ENCODE data around the gene APLP1.
"Not testable (repeated sequence)": the region's sequence is repeated elsewhere in the genome, so short reads cannot be mapped to it uniquely, and the experiment has no call there.

The APLP1 gene

DNA sequence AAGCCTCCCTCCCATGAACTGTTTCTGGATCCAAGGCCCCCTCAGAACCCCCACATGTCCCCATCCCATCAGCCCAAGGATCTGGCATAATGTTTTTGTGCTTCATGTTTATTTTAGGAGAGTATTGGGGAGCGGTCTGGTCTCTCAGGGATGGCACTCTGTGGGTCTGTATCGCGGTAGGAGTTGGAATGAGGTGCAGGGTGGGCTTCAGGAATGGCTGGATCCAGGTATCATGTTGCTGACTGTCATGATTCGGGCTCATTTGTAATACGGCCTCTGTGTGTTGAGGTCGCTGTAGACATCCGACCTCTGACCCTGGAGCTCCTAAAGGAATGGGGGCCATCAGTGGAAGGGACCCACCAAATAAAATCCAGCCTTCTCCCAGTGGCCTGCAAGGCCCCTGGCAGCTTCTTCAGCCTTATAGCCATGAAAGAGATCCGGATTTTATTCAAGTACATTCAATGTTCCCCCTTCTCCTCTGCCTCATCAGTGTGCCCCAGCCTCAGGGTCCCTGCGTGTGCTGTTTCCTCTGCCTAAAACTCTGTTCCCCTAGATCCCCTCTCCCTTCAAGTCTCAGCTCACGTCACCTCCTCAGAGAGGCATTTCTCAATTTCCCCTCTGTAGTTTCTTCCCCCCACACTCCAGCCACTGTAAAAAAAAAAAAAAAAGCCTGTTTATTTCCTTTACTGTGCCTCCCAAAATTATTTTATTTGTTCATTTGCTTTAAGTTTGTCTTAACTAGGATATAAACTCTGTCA lies 36.1 kb downstream of the APLP1 start:
- DNase-seq (ENCODE audit: low spot score) = no peak

DNA sequence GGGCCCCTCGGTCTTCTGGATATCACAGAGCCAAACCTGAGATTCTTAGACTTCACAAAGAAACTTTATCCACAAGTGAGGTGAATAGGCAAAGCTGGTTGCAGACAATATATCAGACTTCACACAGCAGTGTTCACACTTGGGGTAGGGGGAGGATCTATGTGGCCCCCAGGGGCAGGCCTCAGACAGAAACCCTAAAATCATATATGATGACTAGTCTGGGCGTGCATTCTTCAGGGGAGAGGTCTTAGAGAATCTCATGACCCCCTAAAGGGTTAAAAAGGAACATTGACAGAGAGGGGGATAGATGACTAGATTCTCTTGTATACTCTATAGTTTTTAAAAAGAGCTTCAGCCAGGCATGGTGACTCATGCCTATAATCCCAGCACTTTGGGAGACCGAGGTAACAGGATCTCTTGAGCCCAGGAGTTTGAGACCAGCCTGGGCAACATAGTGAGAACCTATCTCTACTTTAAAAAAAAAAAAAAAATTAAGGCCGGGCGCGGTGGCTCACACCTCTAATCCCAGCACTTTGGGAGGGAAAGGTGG lies 36.9 kb downstream of the APLP1 start:
- DNase-seq (ENCODE audit: low spot score) = no peak

DNA sequence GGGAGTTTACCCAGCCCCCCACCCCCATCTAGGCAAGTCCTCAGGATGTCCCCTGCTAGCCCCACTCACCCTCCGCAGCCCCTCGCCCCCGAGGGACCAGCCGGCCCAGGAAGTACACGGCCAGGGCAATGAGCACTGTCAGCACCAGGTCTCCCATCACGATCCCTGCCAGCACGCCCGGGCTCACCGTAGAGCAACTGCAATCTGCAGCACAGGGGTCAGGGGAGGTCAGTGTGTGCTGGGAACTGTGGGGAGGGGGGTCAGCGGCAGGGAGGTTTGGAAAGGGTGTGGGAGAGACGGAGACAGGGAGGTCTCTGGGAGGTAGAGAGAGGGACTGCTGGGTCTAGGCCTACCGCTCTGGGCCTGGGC lies 39.0 kb downstream of the APLP1 start:
- DNase-seq (ENCODE audit: low spot score) = no peak

GRCh38 chr19:35908010-35908441 lies 39.7 kb downstream of the APLP1 start, which contains the start of gene TYROBP:
TYROBP (minus strand) TSS chr19:35908295; CDS start chr19:35908228, 67 bp downstream.
- DNase-seq (ENCODE audit: low spot score) = no peak

DNA sequence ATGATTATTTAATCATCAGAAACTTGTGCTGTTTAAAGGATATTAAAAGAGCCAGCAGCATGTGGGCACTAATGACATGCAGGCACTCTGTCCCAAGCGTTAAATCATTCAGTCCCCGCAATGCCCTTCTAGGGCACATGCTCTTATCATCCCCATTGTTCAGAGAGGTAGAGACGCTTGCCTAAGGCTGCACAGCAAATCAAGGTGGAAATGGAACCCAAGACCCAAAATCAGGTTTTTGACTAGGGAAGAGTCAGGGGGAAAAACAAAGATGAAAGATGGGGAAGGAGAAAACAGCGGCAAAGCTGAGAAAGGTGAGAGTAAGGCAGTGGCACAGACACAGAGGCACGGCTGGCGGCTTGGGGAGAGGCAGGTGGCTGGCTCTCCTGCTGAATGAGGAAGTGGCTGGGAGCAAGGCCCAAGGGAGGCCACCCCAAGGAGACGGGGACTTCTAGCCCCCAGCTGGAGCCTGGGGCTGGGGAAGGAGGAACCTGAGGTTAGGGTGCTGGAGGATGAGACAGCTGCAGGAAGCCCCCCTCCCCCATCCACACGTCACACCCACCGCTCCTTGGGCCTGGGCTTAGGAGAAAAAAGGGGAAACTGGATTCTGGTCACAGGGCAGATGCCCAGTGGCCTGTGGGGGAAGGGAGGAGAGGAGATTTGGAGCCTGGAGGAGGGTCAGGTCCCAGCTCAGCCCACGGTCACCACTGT lies 40.8 kb downstream of the APLP1 start:
- peak; percentile 58 for DNase-seq (ENCODE audit: low spot score)

DNA sequence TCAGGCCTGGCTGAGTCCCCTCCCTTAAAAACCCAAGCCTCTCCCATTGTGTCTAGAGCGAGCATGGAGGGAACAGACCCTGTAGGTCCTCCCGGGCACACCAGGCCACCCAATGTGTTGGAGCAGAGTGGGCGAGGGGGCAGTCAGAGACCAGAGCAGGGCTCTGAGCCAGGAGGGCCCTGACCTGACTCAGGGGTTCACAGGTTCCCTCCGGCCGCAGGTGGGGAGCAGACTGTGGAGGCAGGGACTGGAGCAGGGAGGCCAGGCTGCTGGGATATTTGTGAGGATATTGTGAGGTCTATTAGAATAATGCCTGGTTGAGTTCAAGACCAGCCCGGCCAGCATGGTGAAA lies 41.3 kb downstream of the APLP1 start:
- DNase-seq (ENCODE audit: low spot score) = no peak

DNA sequence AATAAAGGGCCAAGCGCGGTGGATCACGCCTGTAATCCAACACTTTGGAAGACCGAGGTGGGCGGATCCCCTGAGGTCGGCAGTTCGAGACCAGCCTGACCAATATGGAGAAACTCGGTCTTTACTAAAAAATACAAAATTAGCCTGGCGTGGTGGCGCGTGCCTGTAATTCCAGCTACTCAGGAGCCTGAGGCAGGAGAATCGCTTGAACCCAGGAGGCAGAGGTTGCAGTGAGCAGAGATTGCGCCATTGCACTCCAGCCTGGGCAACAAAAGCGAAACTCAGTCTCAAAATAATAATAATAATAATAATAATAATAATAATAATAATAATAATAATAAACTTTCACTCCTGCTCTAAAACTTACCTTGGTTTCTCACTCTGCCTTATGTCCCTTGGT lies 42.0 kb downstream of the APLP1 start:
- DNase-seq (ENCODE audit: low spot score) = not testable (repeated sequence)

DNA sequence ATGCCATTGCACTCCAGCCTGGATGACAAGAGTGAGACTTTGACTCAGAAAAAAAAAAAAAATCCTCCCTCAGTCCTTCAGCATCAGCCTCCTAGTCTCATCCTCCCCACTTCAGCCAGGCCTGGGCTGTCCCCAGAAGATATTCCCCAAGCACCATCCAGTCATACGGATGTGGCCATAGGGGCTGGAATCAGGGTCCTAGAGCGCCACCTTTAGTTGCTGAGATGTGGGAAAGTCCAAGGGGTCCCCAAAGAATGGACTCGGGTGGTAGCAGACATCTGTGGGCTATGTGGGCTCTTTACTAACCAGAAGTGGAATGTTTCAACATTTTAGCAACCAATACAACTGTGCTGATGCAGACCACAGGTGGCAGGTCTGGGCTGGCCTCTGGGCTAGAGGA lies 42.8 kb downstream of the APLP1 start:
- DNase-seq (ENCODE audit: low spot score) = no peak

DNA sequence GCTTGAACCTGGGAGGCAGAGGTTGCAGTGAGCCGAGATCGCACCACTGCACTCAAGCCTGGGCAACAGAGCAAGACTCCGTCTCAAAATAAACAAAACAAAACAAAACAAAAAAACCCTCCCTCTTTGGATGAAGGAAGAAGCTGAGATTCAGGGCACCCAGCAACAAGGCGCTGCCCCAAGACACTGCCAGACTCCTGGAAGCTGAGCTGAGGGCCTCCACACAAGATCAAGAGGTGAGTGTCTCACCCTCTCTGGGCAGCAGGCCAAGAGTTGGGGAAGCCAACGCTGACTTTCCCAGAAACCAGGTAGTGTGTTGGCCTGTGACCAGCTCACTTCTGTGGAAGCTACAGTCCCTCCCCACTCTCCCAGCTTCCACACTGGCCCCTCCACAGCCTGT lies 43.4 kb downstream of the APLP1 start:
- no peak for DNase-seq (ENCODE audit: low spot score)

- DNase-seq (ENCODE audit: low spot score) = no peak
Measured at GRCh38 chr19:35913589-35913988, 45.2 kb downstream of the APLP1 start.

DNA sequence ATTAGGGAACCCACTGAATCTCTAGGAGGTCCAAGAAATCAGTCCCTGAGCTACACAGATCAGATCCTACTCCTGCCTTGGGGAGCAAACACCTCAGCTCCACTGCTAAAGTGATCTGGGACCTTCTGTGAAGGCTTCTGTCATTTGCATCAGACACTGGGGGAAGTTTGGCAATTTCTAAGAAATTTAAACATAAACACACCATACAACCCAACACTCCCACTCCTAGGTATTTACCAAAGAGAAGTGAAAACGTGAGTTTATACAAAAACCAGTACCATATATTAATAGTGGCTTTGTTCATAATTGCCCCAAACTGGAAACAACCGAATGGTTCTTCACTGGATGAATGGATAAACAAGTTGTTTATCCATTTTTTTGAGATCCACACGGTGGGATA lies 47.1 kb downstream of the APLP1 start:
- no peak for DNase-seq (ENCODE audit: low spot score)

- no peak for DNase-seq (ENCODE audit: low spot score)
Measured at GRCh38 chr19:35919306-35919705, 50.9 kb downstream of the APLP1 start.

DNA sequence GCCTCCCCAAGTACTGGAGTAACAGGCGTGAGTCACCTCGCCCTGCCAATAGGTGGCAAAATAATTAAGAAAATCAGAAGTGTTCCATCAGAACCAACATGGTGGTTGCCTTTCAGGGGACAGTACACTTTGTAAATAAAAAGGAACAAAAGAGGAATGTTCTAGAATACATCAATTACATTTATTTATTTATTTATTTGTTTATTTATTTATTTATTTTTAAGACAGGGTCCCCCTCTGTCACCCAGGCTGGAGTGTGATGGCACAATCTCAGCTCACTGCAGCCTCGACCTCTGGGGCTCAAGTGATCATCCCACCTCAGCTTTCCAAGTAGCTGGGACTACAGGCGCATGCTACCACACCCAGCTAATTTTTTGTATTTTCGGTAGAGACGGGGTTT lies 52.6 kb downstream of the APLP1 start:
- no peak for DNase-seq (ENCODE audit: low spot score)

DNA sequence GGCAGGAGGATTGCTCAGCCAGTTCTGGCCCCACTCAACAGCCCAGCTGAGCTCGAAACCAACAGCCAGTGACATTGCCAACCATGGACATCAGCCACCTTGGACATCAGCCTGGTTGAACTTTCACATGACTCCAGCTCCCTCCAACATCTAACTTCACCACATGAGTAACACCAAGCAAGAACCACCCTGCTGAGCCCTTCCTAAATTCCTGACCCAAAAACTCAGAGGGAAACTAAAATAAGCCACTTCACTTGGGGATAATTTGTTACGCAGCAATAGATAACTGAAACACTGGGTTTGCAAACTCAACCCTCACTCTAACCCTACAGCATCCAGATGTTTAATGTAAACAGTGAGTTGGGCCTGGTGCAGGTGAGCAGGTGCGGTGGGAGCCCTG lies 57.1 kb downstream of the APLP1 start:
- no peak for DNase-seq (ENCODE audit: low spot score)

GRCh38 chr19:35928507-35928906 lies 60.1 kb downstream of the APLP1 start:
- DNase-seq (ENCODE audit: low spot score) = no peak
